Measurements from ENCODE around the gene NKAIN2.

DNA sequence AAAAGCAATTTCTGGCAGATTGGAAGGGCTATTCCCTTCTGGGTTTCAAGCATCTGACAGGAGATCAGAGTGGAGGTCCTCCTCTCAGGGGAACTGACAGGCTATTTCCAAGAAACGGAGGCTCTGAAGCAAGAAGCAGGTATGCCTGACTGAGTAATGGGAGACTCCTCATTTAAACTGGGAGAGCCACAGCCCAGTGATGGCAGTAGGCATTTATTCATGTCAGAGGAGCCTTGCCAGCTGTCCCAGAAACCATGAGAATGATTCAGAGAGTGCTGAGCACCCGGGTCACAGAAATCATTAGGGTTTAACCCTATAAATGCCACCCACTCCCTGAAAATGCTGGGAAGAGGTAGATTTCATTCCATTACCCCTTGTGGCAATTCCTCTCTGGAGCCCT is 911.1 kb downstream of the NKAIN2 start:
- TF ChIP-seq, protein P1, sequence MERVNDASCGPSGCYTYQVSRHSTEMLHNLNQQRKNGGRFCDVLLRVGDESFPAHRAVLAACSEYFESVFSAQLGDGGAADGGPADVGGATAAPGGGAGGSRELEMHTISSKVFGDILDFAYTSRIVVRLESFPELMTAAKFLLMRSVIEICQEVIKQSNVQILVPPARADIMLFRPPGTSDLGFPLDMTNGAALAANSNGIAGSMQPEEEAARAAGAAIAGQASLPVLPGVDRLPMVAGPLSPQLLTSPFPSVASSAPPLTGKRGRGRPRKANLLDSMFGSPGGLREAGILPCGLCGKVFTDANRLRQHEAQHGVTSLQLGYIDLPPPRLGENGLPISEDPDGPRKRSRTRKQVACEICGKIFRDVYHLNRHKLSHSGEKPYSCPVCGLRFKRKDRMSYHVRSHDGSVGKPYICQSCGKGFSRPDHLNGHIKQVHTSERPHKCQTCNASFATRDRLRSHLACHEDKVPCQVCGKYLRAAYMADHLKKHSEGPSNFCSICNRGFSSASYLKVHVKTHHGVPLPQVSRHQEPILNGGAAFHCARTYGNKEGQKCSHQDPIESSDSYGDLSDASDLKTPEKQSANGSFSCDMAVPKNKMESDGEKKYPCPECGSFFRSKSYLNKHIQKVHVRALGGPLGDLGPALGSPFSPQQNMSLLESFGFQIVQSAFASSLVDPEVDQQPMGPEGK (CRISPR knock-in tag; IDR thresholded peaks at IDR 0.05; ENCODE audit: borderline replicate concordance) = no peak
- TF ChIP-seq ESRRG (CRISPR knock-in tag; IDR thresholded peaks at IDR 0.05) (no peak), TOX (CRISPR knock-in tag; IDR thresholded peaks at IDR 0.05; ENCODE audit: borderline replicate concordance) (no peak), GLIS3 (CRISPR knock-in tag; IDR thresholded peaks at IDR 0.05) (no peak), SNAI2 (CRISPR knock-in tag; IDR thresholded peaks at IDR 0.05) (no peak)
- TF ChIP-seq, protein P2, sequence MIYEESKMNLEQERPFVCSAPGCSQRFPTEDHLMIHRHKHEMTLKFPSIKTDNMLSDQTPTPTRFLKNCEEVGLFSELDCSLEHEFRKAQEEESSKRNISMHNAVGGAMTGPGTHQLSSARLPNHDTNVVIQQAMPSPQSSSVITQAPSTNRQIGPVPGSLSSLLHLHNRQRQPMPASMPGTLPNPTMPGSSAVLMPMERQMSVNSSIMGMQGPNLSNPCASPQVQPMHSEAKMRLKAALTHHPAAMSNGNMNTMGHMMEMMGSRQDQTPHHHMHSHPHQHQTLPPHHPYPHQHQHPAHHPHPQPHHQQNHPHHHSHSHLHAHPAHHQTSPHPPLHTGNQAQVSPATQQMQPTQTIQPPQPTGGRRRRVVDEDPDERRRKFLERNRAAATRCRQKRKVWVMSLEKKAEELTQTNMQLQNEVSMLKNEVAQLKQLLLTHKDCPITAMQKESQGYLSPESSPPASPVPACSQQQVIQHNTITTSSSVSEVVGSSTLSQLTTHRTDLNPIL (CRISPR knock-in tag; IDR thresholded peaks at IDR 0.05; ENCODE audit: low read depth) = no peak
